C4-2B (cell line): ENCODE data around the gene AMIGO3.

ENCODE experiments used
- H3K27ac ChIP-seq: fragments of 450-650 bp; 2 replicates; pipeline ENCODE4 v1.5.1; 2017
- ZFX ChIP-seq: fragments of 450-650 bp; IDR thresholded peaks from 2 replicates; pipeline ENCODE4 v1.6.1; 2017
- TF ChIP-seq, protein P1 (sequence below): fragments of 450-650 bp; conservative IDR thresholded peaks from 2 replicates; pipeline ENCODE4 v1.5.1; 2017; ENCODE audit warnings: mild to moderate bottlenecking

The AMIGO3 gene

DNA sequence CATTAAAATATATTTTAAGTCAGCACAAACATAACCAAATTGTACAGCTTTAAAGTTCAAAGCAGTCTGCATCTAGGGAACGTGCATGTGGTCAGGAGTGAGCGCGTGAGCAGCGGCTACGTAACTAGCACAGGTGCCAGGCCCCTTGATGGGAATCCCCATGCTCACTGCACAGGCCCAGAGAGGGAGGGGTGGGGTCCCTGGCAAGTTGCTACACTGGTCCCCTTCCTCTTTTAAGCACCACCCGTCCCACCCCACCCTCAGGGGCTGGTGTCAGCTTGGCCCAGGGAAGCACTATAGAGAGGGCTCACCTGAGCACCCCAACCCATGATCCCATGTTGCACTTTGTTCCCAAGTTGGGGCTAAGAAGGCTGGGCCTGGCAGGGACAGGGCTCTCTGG is 5.1 kb upstream of the AMIGO3 start:
- no peak for TF ChIP-seq ZFX
- TF ChIP-seq, protein P1, sequence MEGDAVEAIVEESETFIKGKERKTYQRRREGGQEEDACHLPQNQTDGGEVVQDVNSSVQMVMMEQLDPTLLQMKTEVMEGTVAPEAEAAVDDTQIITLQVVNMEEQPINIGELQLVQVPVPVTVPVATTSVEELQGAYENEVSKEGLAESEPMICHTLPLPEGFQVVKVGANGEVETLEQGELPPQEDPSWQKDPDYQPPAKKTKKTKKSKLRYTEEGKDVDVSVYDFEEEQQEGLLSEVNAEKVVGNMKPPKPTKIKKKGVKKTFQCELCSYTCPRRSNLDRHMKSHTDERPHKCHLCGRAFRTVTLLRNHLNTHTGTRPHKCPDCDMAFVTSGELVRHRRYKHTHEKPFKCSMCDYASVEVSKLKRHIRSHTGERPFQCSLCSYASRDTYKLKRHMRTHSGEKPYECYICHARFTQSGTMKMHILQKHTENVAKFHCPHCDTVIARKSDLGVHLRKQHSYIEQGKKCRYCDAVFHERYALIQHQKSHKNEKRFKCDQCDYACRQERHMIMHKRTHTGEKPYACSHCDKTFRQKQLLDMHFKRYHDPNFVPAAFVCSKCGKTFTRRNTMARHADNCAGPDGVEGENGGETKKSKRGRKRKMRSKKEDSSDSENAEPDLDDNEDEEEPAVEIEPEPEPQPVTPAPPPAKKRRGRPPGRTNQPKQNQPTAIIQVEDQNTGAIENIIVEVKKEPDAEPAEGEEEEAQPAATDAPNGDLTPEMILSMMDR, result no peak

DNA sequence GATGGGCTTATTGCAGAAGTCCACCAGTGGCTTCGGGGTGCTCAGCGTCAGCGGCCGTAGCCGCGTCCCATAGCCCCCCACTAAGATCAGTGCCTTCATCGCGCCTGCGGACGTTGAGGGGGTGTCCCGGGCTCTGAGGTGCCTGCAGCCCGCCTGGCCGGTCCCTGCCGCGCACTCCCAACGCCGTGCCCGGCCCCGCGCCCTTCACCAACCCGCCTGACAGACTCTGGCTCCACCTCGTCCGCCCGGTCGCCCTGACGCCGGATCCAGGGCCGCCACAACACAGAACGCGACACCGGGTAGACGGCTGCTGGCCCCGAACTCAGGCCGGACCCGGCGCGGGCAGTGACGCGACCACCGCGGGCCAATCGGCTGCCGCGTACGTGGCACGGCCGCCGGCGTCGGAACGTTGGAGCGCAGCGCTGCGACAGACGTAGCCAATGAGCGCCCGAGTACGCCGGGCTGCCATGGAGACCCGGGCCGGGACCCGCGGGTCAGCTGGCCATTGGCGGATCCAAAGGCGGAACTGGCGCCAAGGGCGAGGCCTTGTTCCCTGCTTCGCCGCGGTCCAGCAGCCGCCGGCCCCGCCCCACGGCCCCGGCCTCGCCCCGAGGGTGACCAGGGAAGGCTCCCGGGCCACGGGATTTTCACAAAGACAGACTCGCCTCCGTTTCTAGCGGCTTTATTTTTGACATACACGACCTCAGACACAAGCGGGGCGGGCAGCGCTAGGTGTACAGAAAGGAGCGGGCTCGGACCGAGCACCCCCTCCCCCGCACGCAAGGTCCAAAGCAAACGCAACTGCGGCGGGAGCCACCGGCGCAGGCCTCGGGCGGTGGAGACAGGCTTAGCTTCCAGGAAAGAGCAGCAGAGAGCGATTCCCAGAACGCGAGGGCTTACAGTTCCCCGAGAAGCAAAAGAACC is 4.4 kb upstream of the AMIGO3 start, which contains the start of gene GMPPB:
Gene GMPPB, minus strand, starts transcription at position 324 of the 924 bp plus-strand sequence. Its CDS starts 225 bp downstream, at position 99.
- peak; percentile 64; the same call in 1 of the 2 replicates for TF ChIP-seq ZFX
- TF ChIP-seq, protein P1, result no peak
- peak within 1 kb of the TSS; percentile 94 for H3K27ac ChIP-seq

More for the DNA sequence above, 5.1 kb upstream of the AMIGO3 start:
- peak overlapping the region; percentile 94 for H3K27ac ChIP-seq

DNA sequence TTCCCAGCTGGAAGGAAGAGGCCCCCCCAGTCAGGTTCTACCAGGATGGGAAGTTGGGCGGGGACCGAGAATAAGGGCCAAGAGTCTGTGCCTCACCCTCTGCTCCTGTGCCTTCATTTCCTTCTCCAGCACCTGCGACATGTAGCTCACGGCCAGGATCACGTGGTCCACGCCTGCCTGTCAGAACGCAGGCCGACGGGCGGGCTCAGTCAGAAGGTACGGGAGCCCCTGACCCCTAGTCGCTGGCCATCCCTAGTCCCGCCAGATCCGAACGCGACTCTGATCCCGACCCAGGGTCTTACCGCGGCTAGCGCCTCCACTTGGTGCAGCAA is 3.8 kb upstream of the AMIGO3 start:
- TF ChIP-seq, protein P1, result no peak
- no peak for TF ChIP-seq ZFX
- H3K27ac ChIP-seq, result peak overlapping the region; percentile 94

DNA sequence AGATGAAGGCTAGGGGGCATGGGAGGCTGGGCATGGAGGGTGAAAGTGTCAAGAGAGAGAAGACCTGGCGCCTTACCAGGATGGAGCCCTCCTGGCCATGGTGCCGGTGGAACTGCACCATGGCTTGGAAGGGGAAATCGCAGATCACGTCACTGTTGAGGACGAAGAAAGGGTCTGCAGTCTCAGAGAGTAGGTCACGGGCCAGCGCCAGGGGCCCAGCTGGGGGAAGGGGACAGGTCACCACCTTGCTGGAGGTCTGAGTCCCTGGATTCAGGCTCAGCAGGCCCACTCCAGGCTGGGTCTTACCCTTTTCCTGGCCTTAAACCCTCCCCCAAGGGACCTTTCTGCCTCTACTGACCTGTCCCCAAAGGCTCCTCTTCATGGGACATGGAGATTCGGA is 3.4 kb upstream of the AMIGO3 start:
- TF ChIP-seq ZFX, result no peak
- TF ChIP-seq, protein P1, result no peak
- peak overlapping the region; percentile 94 for H3K27ac ChIP-seq

DNA sequence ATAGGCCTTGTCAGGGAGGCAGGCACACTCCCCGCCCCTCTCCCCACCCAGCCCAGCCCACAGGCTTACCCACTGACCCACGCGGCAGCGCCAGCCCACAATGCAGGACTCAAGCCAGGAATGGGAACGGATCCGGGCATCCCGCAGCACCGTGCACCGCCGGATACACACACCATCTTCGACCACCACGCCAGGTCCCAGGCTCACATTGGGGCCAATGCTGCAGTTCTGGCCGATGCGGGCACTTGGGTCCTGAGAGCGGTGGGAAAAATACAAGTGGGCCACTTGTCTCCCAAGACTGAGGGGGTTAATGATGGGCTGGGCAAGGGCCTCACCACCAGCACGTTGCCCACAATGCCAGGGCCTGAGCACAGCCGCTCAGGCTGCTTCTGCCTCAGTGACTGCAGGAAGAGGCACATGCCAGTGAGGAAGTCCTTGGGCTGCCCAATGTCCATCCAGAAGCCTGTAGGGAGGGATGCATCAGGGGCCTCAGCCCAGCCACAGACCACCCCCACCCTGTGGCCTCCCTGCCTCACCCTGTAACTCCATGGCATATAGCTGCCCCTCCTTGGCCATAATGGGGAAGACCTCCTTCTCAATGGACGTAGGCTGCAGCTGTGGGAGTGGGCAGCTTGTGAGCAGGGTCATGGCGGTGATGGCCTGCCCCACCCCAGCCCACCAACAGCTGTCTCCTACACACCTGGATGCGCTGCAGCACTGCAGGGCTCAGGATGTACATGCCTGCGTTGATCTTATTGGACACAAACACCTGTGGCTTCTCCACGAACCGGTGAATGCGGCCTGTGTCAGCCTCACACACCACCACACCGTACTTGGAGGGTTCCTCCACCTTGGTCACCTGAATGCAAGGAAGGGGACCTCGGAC is 2.7 kb upstream of the AMIGO3 start:
- no peak for TF ChIP-seq ZFX
- TF ChIP-seq, protein P1, result no peak
- H3K27ac ChIP-seq, result peak overlapping the region; percentile 94

DNA sequence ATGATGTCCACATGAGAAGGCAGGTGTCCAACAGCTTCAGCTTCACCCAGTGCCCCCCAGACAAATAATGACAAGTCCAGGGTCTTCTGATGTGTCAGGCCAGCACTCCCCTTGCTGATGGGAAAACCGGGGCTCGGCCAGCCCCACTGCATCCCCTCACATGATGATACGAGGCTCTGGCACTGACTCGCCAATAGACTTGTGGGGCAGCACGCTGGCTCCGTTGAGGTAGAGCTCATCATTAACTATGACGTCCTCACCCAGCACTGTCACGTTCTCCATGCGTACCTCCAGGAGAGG is 2.1 kb upstream of the AMIGO3 start:
- TF ChIP-seq ZFX, result no peak
- no peak overlapping the region for H3K27ac ChIP-seq

DNA sequence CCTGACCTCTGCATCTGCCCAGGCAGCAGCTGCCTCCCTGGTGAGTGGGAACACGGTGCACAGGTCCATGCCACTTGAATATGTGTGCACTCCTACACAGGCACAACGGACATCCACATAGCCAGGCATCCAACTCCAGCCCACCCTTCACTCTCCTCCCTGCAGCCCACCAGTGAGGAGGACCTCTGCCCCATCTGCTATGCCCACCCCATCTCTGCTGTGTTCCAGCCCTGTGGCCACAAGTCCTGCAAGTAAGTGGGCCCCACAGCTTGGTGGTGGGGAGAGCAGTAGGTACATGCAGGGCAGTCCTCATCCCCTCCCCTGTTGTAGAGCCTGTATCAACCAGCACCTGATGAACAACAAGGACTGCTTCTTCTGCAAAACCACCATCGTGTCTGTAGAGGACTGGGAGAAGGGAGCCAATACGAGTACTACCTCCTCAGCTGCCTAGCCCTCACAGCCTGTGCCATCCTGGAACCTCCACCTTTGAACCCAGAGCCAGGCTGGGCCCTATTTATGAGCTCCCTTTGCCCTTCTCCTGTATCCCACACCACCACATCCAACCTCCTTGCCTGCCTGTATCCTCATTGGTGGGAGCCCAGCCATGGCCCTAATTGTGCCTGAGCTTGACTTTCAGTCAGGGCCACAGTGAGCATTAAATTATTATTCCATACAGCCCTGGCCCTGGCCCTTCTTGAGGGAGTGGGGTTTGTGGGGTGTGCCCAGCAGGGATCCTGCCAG is 1.5 kb upstream of the AMIGO3 start:
- H3K27ac ChIP-seq, result no peak overlapping the region; the same call in 1 of the 2 replicates
- TF ChIP-seq ZFX, result no peak
- TF ChIP-seq, protein P1, result no peak
